ENCODE data around the gene PXDN. TPM values are rescaled to one million over a fixed set of nuclear protein-coding genes. Genes with fewer than 3 reads are reported as not detected.

Gene PXDN
- total RNA-seq, 1 experiment from 2014 or later: 96.1 TPM

- intact Hi-C loops (cut with micrococcal nuclease): loop anchor here (10.0 kb wide), 1 partner anchor 64 kb away; no protein-coding TSS in a partner anchor
- no peak for DNase-seq (ENCODE audit: unreplicated experiment)
- CTCF ChIA-PET: no interaction called here
- TF ChIP-seq, protein P1, sequence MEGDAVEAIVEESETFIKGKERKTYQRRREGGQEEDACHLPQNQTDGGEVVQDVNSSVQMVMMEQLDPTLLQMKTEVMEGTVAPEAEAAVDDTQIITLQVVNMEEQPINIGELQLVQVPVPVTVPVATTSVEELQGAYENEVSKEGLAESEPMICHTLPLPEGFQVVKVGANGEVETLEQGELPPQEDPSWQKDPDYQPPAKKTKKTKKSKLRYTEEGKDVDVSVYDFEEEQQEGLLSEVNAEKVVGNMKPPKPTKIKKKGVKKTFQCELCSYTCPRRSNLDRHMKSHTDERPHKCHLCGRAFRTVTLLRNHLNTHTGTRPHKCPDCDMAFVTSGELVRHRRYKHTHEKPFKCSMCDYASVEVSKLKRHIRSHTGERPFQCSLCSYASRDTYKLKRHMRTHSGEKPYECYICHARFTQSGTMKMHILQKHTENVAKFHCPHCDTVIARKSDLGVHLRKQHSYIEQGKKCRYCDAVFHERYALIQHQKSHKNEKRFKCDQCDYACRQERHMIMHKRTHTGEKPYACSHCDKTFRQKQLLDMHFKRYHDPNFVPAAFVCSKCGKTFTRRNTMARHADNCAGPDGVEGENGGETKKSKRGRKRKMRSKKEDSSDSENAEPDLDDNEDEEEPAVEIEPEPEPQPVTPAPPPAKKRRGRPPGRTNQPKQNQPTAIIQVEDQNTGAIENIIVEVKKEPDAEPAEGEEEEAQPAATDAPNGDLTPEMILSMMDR (IDR thresholded peaks at IDR 0.05; ENCODE audit: unreplicated experiment): no peak
- no TSS peak for BruUV-seq (replicated peaks)
- POLR2A ChIA-PET: no interaction called here
- Mint-ChIP-seq H3K4me3 (ENCODE audit: unreplicated experiment) (no peak overlapping the region), H3K36me3 (ENCODE audit: insufficient read depth, unreplicated experiment) (no peaks in the 10 kb centered on the region), H3K27ac (ENCODE audit: low read depth, unreplicated experiment) (no peak overlapping the region), H3K27me3 (ENCODE audit: insufficient read depth, unreplicated experiment) (no peaks in the 10 kb centered on the region), H3K9me3 (ENCODE audit: unreplicated experiment) (no peaks in the 10 kb centered on the region), H3K4me1 (ENCODE audit: insufficient read depth, unreplicated experiment) (peaks cover 19% of the 10 kb centered on the region)
Observed at GRCh38 chr2:1618974-1619373, 125.3 kb downstream of the PXDN start.

GRCh38 chr2:1618191-1618961 lies 125.9 kb downstream of the PXDN start:
- CTCF ChIA-PET: interaction anchor here (0.6 kb wide), 1 partner anchor 200 kb away, joined by 3 read pairs; no protein-coding TSS in a partner anchor
- Mint-ChIP-seq H3K27ac (ENCODE audit: low read depth, unreplicated experiment) (no peak overlapping the region), H3K4me3 (ENCODE audit: unreplicated experiment) (no peak overlapping the region), H3K4me1 (ENCODE audit: insufficient read depth, unreplicated experiment) (peaks cover 25% of the 10 kb centered on the region), H3K36me3 (ENCODE audit: insufficient read depth, unreplicated experiment) (no peaks in the 10 kb centered on the region), H3K27me3 (ENCODE audit: insufficient read depth, unreplicated experiment) (no peaks in the 10 kb centered on the region), H3K9me3 (ENCODE audit: unreplicated experiment) (no peaks in the 10 kb centered on the region)
- intact Hi-C loops (cut with micrococcal nuclease): loop anchor here (10.0 kb wide), 1 partner anchor 64 kb away; no protein-coding TSS in a partner anchor
- POLR2A ChIA-PET: no interaction called here
- TF ChIP-seq, protein P1 (IDR thresholded peaks at IDR 0.05; ENCODE audit: unreplicated experiment): no peak
- no peak for DNase-seq (ENCODE audit: unreplicated experiment)
- BruUV-seq (replicated peaks): no TSS peak

GRCh38 chr2:1617425-1618021 lies 126.8 kb downstream of the PXDN start:
- intact Hi-C loops (cut with micrococcal nuclease): loop anchor here (10.0 kb wide), 1 partner anchor 63 kb away; no protein-coding TSS in a partner anchor
- TF ChIP-seq, protein P1 (IDR thresholded peaks at IDR 0.05; ENCODE audit: unreplicated experiment): no peak
- H3K27me3 Mint-ChIP-seq (ENCODE audit: insufficient read depth, unreplicated experiment): no peaks in the 10 kb centered on the region
- DNase-seq (ENCODE audit: unreplicated experiment): no peak
- H3K36me3 Mint-ChIP-seq (ENCODE audit: insufficient read depth, unreplicated experiment): no peaks in the 10 kb centered on the region
- peaks cover 25% of the 10 kb centered on the region for H3K4me1 Mint-ChIP-seq (ENCODE audit: insufficient read depth, unreplicated experiment)
- no peaks in the 10 kb centered on the region for H3K9me3 Mint-ChIP-seq (ENCODE audit: unreplicated experiment)
- ChIA-PET CTCF (interaction anchor here (0.6 kb wide), 1 partner anchor 201 kb away, joined by 3 read pairs; no protein-coding TSS in a partner anchor), POLR2A (interaction anchor here (2.3 kb wide), 1 partner anchor 8 kb away, joined by 12 read pairs; no protein-coding TSS in a partner anchor)
- no TSS peak for BruUV-seq (replicated peaks)
- H3K27ac Mint-ChIP-seq (ENCODE audit: low read depth, unreplicated experiment): no peak overlapping the region
- H3K4me3 Mint-ChIP-seq (ENCODE audit: unreplicated experiment): no peak overlapping the region

GRCh38 chr2:1614564-1614963 lies 129.8 kb downstream of the PXDN start:
- no peak overlapping the region for H3K4me3 Mint-ChIP-seq (ENCODE audit: unreplicated experiment)
- POLR2A ChIA-PET: interaction anchor here (1.2 to 2.0 kb wide), 3 partner anchors 11 to 61 kb away, joined by 4 to 17 read pairs (median 8); no protein-coding TSS in a partner anchor

More at GRCh38 chr2:1614564-1614963, 129.8 kb downstream of the PXDN start:
- Mint-ChIP-seq H3K27ac (ENCODE audit: low read depth, unreplicated experiment) (no peak overlapping the region), H3K36me3 (ENCODE audit: insufficient read depth, unreplicated experiment) (no peaks in the 10 kb centered on the region), H3K9me3 (ENCODE audit: unreplicated experiment) (no peaks in the 10 kb centered on the region), H3K27me3 (ENCODE audit: insufficient read depth, unreplicated experiment) (no peaks in the 10 kb centered on the region), H3K4me1 (ENCODE audit: insufficient read depth, unreplicated experiment) (peaks cover 25% of the 10 kb centered on the region)
- TF ChIP-seq, protein P1 (IDR thresholded peaks at IDR 0.05; ENCODE audit: unreplicated experiment): no peak
- CTCF ChIA-PET: interaction anchor here (1.0 to 2.0 kb wide), 4 partner anchors 10 to 136 kb away, joined by 3 to 5 read pairs (median 4); no protein-coding TSS in a partner anchor
- intact Hi-C loops (cut with micrococcal nuclease): loop anchor here (10.0 kb wide), 1 partner anchor 60 kb away; no protein-coding TSS in a partner anchor
- BruUV-seq (replicated peaks): no TSS peak
- no peak for DNase-seq (ENCODE audit: unreplicated experiment)
